Right lobe of liver (tissue), 6 donors: Measurements from ENCODE around the gene A2ML1. TPM values are rescaled to one million over a fixed set of nuclear protein-coding genes. Genes with fewer than 3 reads are reported as not detected.
"Not testable (repeated sequence)": the region's sequence is repeated elsewhere in the genome, so short reads cannot be mapped to it uniquely, and the experiment has no call there.

Source experiments
- ATAC-seq, 4 donors: fragments of 200-7000 bp; cut with Tn5 transposase; one replicate each; pipeline ENCODE4 v1.9.1; 2020; ENCODE audit warnings: mild to moderate bottlenecking in 4 of 4, moderate library complexity in 4 of 4
- DNase-seq, 3 donors: peaks; one replicate each; pipeline ENCODE4 v3.0.0-alpha.2; 2020
- H3K27ac ChIP-seq, 3 donors: fragments of 200-600 bp; one replicate each; pipeline ENCODE4 v1.8.0; 2022
- H3K27me3 ChIP-seq, 2 donors: fragments of 200-600 bp; one replicate each; pipeline ENCODE4 v1.8.0; 2022
- H3K36me3 ChIP-seq, 4 donors: fragments of 200-600 bp; sonication (generic) in 1 of 4; one replicate each; pipeline versions ENCODE4 v1.5.1 to v1.8.0; 2017 to 2022; ENCODE audit warnings: control low read depth in 1 of 4
- H3K4me1 ChIP-seq, 4 donors: fragments of 200-600 bp; sonication (generic) in 1 of 4; one replicate each; pipeline versions ENCODE4 v1.5.1 to v1.8.0; 2017 to 2022; ENCODE audit warnings: control low read depth in 1 of 4
- H3K4me3 ChIP-seq, 3 donors: fragments of 200-600 bp; one replicate each; pipeline ENCODE4 v1.8.0; 2022
- H3K9me3 ChIP-seq, 4 donors: fragments of 200-600 bp; sonication (generic) in 1 of 4; one replicate each; pipeline versions ENCODE4 v1.5.1 to v1.8.0; 2017 to 2022; ENCODE audit warnings: control low read depth in 1 of 4
- CTCF ChIP-seq, 4 donors: fragments of 200-600 bp in 3 of 4; fragments of 450-650 bp in 1 of 4; IDR thresholded peaks; one replicate each; pipeline versions ENCODE4 v1.5.1 to v1.8.0; 2016 to 2022; ENCODE audit warnings: antibody characterized with exemption in 4 of 4, mild to moderate bottlenecking in 2 of 4
- POLR2A ChIP-seq: fragments of 450-650 bp; IDR thresholded peaks from one replicate; pipeline ENCODE4 v1.6.1; 2017; ENCODE audit warnings: antibody characterized with exemption, mild to moderate bottlenecking
- whole genome bisulfite sequencing: methylation state at CpG from one replicate; pipeline ENCODE4 v1.1.6; 2018; ENCODE audit warnings: low coverage, low lambda C conversion rate; ENCODE audit not compliant: insufficient coverage; ENCODE audit errors: missing lambda C conversion rate; 5-methylcytosine and 5-hydroxymethylcytosine counted together
- intact Hi-C, 2 donors: fragments of 100-400 bp; cut with DNase I; formaldehyde crosslinking; loops; one replicate each; pipeline versions ENCODE4 v1.11.2 to v1.14.1; 2022
- total RNA-seq, 6 experiments: library from RNA; depleted of rRNA in 2 of 6; stranded (reverse); fragments of >200 nt in 2 of 6; fragmentation: NEBNext Ultra II Directional in 3 of 6; extraction: Animal tissue kit (Norgen Biotek cat#: 25700) in 3 of 6; gene quantifications; one replicate each; pipeline versions ENCODE4 v1.1.0 to v1.2.4, GENCODE V29; 2016 to 2023
- donor health status: DM: no; HTN: yes; CAD: no.
- donor health status: DM: no; HTN: no; CAD: no.
- donor health status: DM: no; HTN: no; CAD: no.
- donor health status: DM: no; HTN: yes; CAD: no.
- donor health status: DM: no; HTN: yes; CAD: no.

A2ML1 gene
- total RNA-seq, 6 experiments from 2014 or later, result 0.07 TPM; not detected in 5

- no peak for DNase-seq
- H3K36me3 ChIP-seq, result no peaks in the 10 kb centered on the region
- H3K27me3 ChIP-seq, result no peaks in the 10 kb centered on the region
- 46% methylated on average over 3 of the region's 5 CpGs for WGBS
- no peaks in the 10 kb centered on the region for H3K4me1 ChIP-seq
- H3K9me3 ChIP-seq, result no peaks in the 10 kb centered on the region
- ATAC-seq, result no peak
- H3K4me3 ChIP-seq, result no peak overlapping the region
- no peak overlapping the region for H3K27ac ChIP-seq
- no peak for TF ChIP-seq CTCF (IDR thresholded peaks at IDR 0.05)
- intact Hi-C loops, result no loop called here
These were observed 25.4 kb upstream of the A2ML1 start for GRCh38 chr12:8796831-8797626.

DNA sequence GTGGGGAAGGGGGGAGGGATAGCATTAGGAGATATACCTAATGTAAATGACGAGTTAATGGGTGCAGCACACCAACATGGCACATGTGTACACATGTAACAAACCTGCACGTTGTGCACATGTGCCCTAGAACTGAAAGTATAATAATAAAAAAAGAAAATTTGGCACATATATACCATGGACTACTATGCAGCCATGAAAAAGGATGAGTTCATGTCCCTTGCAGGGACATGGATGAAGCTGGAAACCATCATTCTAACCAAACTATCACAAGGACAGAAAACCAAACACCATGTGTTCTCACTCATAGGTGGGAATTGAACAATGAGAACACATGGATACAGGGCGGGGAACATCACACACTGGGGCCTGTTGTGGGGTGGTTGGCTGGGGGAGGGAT is 21.2 kb upstream of the A2ML1 start:
- H3K27ac ChIP-seq, H3K4me3 ChIP-seq, H3K9me3 ChIP-seq, H3K4me1 ChIP-seq, H3K36me3 ChIP-seq, ATAC-seq, intact Hi-C loops, DNase-seq, H3K27me3 ChIP-seq: not testable (repeated sequence)
- WGBS, result 78% methylated on average over 3 of the region's 3 CpGs

- H3K27me3 ChIP-seq, H3K4me3 ChIP-seq, intact Hi-C loops, H3K36me3 ChIP-seq, ATAC-seq, H3K9me3 ChIP-seq, H3K4me1 ChIP-seq, DNase-seq, H3K27ac ChIP-seq: not testable (repeated sequence)
- WGBS, result 46% methylated on average over 3 of the region's 3 CpGs
These were observed 17.6 kb upstream of the A2ML1 start for GRCh38 chr12:8804833-8805232.

- ATAC-seq, H3K9me3 ChIP-seq, H3K4me3 ChIP-seq, H3K27ac ChIP-seq, DNase-seq, H3K27me3 ChIP-seq, H3K36me3 ChIP-seq, H3K4me1 ChIP-seq, intact Hi-C loops: not testable (repeated sequence)
- 58% methylated on average over 4 of the region's 11 CpGs for WGBS
These were observed 16.9 kb upstream of the A2ML1 start for GRCh38 chr12:8805487-8805886.

DNA sequence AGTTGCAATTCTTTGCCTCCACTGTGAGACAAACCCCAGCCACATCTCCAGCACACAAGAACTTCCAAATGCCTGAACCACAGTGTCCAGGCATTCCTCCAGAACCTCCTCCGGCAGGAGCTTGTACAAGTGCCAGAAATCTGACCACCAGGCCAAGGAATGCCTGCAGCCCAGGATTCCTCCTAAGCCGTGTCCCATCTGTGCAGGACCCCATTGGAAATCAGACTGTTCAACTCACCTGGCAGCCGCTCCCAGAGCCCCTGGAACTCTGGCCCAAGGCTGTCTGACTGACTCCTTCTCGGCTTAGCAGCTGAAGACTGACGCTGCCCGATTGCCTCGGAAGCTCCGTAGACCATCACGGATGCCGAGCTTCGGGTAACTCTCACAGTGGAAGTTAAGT is 15.3 kb upstream of the A2ML1 start:
- H3K27ac ChIP-seq, H3K36me3 ChIP-seq, intact Hi-C loops, DNase-seq, H3K27me3 ChIP-seq, H3K4me3 ChIP-seq, H3K4me1 ChIP-seq, H3K9me3 ChIP-seq, ATAC-seq: not testable (repeated sequence)
- WGBS, result 83% methylated on average over 9 of the region's 11 CpGs

DNA sequence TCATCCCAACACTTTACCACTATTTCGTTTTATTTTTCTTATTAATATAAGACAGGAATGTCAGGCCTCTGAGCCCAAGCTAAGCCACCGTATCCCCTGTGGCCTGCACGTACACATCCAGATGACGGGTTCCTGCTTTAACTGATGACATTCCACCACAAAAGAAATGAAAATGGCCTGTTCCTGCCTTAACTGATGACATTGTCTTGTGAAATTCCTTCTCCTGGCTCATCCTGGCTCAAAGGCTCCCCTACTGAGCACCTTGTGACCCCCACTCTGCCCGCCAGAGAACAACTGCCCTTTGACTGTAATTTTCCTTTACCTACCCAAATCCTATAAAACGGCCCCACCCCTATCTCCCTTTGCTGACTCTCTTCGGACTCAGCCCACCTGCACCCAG is 12.3 kb upstream of the A2ML1 start:
- H3K4me1 ChIP-seq, H3K9me3 ChIP-seq, DNase-seq, H3K27me3 ChIP-seq, H3K27ac ChIP-seq, H3K36me3 ChIP-seq, H3K4me3 ChIP-seq, intact Hi-C loops, ATAC-seq: not testable (repeated sequence)
- WGBS, result 62% methylated on average over 7 of the region's 7 CpGs

- Histone ChIP-seq H3K4me3 (no peak overlapping the region), H3K9me3 (no peaks in the 10 kb centered on the region), H3K36me3 (no peaks in the 10 kb centered on the region), H3K27ac (no peak overlapping the region), H3K4me1 (no peaks in the 10 kb centered on the region), H3K27me3 (no peaks in the 10 kb centered on the region)
- WGBS, result 81% methylated on average over 5 of the region's 5 CpGs
- no peak for DNase-seq
- no peak for ATAC-seq
- TF ChIP-seq POLR2A (no peak), CTCF (IDR thresholded peaks at IDR 0.05) (no peak)
- intact Hi-C loops, result no loop called here
These were observed 8.7 kb upstream of the A2ML1 start for GRCh38 chr12:8813572-8814357.
